Activated CD4-positive, CD25-positive, alpha-beta regulatory T cell treated with anti-CD3 and anti-CD28 coated beads, Interleukin-2, amount 50 U/mL, for 24 hours (primary cell): ENCODE results near the gene HRK.

Experiments
- ATAC-seq, 2 donors: fragments of 150-1000 bp; cut with Tn5 transposase; one replicate each; pipeline ENCODE4 v1.10.0; 2021; ENCODE audit warnings: mild to moderate bottlenecking in 1 of 2, moderate library complexity in 1 of 2

HRK gene

GRCh38 chr12:116864371-116865160 lies 16.7 kb downstream of the HRK start:
- no peak for ATAC-seq

DNA sequence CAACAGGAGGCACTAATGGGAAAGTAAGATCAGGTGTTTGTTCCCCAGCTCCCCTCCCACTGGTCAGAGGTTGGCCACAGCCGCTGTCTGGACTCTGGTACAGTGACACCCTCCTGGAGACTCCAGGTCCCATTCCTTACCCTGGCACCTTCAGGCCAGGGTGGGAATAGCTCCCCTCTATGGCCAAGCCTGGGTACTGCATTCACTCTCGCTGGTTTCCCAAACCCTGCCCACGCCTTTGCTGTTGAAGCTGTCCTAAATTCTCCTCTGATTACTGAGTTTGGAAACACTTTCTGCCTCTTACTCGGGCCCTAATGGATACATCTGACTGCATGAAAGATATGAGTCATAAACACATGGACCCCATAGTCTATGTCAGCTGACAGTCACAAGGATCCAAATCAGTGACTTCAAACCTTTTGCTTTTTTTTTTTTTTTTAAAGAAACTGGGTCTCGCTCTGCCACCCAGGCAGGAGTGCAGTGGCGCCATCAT lies 17.9 kb downstream of the HRK start:
- ATAC-seq = no peak

- ATAC-seq = no peak
Observed at GRCh38 chr12:116862167-116862566, 19.1 kb downstream of the HRK start.

DNA sequence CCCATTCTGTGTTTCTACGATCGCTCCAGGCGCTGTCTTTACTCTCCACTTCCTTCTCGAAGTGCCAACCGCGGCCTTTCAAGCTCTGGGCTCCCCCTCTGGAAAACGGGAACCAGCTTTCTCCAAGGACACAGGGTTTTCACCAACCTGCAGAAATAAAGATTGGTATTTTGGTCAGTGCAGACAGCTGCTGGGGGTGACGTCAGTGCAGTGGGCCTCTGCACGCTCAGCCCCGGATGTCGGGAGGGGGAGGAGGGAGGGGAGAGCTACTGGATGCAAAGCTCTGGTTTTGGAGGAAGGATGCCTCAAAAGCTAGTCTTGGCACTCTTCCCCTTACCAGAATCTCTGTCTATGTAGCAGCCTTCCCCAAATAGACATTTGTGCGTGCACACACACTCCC lies 19.9 kb downstream of the HRK start:
- ATAC-seq = peak in 1 of 2 donors; percentile 65

GRCh38 chr12:116860263-116860662 lies 21.0 kb downstream of the HRK start:
- no peak for ATAC-seq

DNA sequence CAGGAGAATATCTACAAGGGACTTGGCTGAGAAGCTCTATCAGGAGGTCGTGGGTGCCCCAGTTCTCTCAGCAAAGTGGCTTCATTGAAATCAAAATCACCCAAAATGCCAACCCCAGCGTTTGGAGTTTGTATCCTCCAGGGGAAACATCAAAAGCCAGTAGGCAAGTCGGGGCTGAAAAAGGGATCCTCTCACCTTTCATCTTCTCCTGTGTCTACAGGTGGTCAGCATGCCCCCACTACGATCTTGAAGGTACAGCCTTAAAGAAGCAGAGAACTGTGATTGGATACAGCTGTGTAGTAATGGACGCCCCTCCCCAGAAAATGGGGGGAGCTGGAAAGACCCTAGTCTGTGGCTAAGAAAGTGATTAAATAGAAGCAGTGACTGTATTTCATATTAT lies 22.2 kb downstream of the HRK start:
- ATAC-seq = no peak

GRCh38 chr12:116856729-116857128 lies 24.5 kb downstream of the HRK start:
- ATAC-seq = no peak

DNA sequence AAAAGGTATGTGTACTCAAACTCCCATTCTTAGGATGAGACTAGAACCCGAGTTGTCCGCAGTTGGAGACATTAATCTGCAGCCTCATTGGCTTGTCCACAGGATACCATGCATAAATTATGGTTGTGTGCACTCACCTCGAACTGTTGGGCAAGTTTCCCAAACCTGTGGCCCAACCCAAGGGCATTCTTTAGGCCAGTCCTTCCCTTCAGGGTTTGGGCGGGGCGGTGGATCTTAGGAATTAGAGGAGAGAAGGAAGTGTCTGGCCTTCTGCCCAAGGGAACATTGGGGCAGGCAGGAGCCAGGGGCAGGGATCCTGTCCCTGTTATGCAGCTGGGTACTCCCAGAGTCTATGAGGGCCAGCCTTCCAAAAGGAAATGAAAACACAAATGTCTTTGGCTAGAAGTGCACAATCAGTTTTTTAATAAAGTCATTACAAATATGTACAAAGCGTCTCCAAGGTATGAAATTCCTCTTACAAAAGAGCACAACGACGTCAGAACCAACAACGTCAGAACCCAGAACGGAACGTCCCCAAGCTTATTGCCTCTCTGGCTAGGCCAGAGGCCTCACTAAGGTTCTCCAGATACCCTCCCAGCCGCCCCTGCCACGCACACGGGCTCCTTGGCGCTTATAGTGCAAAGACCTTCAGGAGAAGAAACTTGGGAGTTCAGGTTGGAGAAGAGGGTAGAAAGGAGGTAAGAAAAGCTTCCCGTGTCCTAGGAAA lies 25.3 kb downstream of the HRK start:
- no peak for ATAC-seq

- no peak for ATAC-seq
Observed at GRCh38 chr12:116853507-116853906, 27.7 kb downstream of the HRK start.

DNA sequence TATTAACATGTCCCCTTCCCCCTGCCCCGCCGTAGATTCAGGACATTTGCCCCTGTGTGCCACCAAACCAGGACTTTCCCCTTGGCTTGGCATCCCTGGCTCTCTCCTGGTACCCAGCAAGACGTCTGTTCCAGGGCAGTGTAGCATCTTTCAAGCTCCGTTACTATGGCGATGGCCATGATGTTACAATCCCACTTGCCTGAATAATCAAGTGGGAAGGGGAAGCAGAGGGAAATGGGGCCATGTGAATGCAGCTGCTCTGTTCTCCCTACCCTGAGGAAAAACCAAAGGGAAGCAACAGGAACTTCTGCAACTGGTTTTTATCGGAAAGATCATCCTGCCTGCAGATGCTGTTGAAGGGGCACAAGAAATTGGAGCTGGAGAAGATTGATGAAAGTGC lies 28.9 kb downstream of the HRK start:
- no peak for ATAC-seq

DNA sequence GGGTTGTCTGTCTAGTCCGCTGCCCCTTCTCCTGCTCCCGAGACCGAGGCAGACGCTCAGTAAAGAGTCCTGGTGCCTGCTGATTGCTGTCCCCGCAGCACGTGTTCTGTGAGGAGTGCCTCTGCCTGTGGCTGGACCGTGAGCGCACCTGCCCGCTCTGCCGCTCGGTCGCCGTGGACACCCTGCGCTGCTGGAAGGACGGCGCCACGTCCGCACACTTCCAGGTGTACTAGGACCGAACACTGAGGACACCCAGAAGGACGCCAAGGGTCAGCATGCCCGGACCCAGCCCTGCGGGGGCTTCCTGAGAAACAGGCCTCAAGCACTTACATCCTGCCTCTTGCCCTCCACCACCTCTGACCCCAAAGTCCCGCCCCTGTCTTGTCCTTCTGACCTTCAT lies 32.0 kb downstream of the HRK start:
- no peak for ATAC-seq

DNA sequence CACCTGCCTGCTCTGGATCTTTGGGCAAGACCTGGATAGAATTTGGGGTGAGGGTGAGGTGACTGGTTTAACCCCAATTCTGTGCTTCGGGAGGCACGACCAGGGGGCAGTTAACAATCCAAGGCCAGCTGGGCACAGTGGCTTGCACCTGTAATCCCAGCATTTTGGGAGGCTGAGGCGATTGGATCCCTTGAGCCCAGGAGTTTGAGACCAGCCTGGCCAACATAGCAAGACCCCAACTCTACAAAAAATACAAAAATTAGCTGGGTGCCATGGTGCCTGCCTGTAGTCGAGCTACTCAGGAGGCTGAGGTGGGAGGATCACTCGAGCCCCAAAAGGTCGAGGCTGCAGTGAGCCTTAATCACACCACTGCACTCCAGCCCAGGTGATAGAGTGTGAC lies 38.2 kb downstream of the HRK start:
- ATAC-seq = no peak

DNA sequence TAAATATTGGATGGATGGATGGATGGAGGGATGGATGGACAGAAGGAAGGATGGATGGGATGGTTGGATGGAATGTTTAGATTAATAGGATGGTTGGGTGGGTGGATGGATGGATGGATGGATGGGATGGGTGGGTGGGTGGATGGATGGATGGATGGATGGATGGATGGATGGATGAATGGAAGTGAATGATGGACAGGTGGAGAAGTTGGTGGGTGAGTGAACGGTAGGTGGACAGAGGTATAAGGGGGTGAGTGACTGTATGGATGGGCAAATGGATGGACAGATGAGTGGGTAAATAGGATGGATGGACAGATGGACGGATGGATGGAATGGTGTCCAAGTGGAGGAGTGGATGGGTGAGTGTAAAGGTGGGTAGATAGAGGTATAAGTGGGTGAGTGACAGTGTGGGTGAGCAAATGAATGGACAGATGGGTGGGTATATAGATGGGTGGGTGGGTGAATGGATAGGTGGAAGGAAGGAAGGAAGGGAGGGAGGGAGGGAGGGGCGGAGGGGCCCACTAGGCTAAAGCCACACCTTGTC lies 41.9 kb downstream of the HRK start:
- ATAC-seq = no peak

- ATAC-seq = no peak
Observed at GRCh38 chr12:116838365-116838764, 42.9 kb downstream of the HRK start.

GRCh38 chr12:116837097-116837496 lies 44.1 kb downstream of the HRK start:
- no peak for ATAC-seq

- no peak for ATAC-seq
Observed at GRCh38 chr12:116835484-116835883, 45.8 kb downstream of the HRK start.

DNA sequence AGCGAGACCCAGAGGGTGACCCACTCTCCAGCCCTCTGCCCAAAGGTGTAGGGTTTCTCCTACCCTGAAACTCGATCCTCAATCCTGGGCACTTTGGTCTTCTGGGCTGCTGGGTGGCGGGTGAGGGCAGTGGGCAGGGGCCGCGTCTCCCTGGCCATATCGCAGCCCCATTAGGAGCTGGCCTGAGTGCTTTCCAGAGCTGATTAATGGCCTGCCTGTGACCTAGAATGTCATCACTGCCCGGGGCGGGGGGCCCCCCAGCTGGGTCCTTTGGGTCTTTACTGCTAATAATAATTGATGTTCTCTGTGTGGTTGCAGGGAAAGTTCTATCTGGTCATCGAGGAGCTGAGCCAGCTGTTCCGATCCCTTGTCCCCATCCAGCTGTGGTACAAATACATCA lies 47.8 kb downstream of the HRK start:
- ATAC-seq = no peak

DNA sequence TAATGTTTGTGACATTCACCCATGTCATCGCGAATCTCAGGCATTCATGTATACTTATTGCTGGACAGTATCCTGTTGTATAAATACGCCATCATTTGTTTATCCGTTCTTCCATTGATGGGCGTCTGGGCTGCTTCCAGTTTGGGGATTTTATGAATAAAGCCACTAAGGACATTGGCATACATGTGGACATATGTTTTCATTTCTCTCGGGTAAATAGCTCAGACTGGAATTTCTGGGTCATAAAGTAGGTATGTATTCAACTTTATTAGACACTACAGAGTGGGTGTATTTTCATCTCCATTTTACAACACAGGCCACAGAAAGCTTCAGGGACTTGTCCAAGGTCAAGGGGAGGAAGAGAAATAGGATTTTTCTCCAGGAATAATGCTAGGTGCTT lies 48.9 kb downstream of the HRK start:
- no peak for ATAC-seq

GRCh38 chr12:116827432-116827831 lies 53.8 kb downstream of the HRK start:
- no peak for ATAC-seq

GRCh38 chr12:116821291-116821690 lies 60.0 kb downstream of the HRK start:
- ATAC-seq = no peak

- no peak for ATAC-seq
Observed at GRCh38 chr12:116820064-116820656, 61.1 kb downstream of the HRK start.

DNA sequence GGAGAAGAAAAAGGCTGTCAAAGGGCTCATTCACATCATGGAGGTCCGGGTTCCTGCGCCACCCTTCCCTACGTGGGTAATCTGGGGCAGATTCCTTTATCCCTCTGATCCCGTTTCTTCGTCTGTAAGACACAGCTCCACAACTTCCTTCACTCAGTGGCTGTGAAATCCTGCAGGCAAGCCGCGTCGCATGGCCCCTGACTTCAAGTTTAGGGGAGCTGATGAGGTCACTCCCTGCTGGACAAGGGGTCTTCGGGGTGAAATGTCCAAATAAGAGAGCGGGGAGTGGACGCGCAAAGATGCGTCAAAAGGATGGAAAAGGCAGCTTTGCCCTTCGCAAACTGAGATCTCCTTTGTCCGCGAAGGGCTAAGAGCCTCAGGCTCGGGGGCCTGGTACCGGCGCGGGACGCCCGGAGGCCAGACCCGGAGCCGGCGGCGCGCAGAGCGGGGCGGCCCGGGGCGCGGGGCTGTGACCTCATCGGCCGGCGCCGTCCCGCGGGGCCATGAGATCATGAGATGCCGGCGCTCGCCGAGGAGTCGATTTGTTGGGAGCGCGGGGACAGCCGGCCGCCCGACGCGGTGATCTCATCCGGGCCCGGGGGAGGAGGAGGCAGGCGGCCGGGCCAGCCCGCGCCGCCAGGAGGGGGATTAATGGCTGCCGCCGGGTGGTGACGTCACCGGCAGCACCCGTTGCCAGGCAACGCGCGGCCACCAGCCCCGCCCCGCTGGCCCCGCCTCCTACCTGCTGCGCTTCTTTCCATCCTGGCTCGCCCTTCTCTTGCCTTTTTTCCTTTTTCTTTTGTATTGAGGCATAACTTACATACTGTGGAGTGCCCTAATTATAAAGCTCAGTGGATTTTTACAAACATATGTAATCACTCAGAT lies 62.1 kb downstream of the HRK start:
- ATAC-seq = peak; percentile 93 to 95
